Osteocyte (in vitro differentiated cells): ENCODE results near the gene CD300C. TPM values are rescaled to one million over a fixed set of nuclear protein-coding genes. Genes with fewer than 3 reads are reported as not detected.
"Not testable (repeated sequence)": the region's sequence is repeated elsewhere in the genome, so short reads cannot be mapped to it uniquely, and the experiment has no call there.

ENCODE experiments used
- DNase-seq: peaks from one replicate; pipeline ENCODE4 v3.0.0; 2021; ENCODE audit warnings: mixed read lengths; ENCODE audit not compliant: unreplicated experiment; ENCODE audit errors: extremely low spot score
- H3K27ac Mint-ChIP-seq: one replicate; pipeline ENCODE4 v1.8.0; 2021; ENCODE audit warnings: mild to moderate bottlenecking, mixed read lengths; ENCODE audit not compliant: unreplicated experiment
- H3K27me3 Mint-ChIP-seq: one replicate; pipeline ENCODE4 v1.8.0; 2021; ENCODE audit warnings: mixed read lengths; ENCODE audit not compliant: unreplicated experiment
- H3K36me3 Mint-ChIP-seq: one replicate; pipeline ENCODE4 v1.8.0; 2021; ENCODE audit warnings: mixed read lengths; ENCODE audit not compliant: unreplicated experiment
- H3K4me1 Mint-ChIP-seq: one replicate; pipeline ENCODE4 v1.8.0; 2021; ENCODE audit warnings: mixed read lengths; ENCODE audit not compliant: unreplicated experiment
- H3K4me3 Mint-ChIP-seq: one replicate; pipeline ENCODE4 v1.8.0; 2021; ENCODE audit warnings: mild to moderate bottlenecking, moderate library complexity, mixed read lengths; ENCODE audit not compliant: unreplicated experiment
- H3K9me3 Mint-ChIP-seq: one replicate; pipeline ENCODE4 v1.8.0; 2021; ENCODE audit warnings: mixed read lengths; ENCODE audit not compliant: unreplicated experiment
- total RNA-seq: library from RNA; stranded (reverse); gene quantifications from 2 replicates; pipeline ENCODE4 v1.2.1, GENCODE V29; 2021
- TF ChIP-seq, protein P1 (sequence below): fragments of 200-600 bp; sonication (generic); IDR thresholded peaks from 2 replicates; pipeline ENCODE4 v1.5.0; 2021; ENCODE audit warnings: antibody characterized with exemption, mild to moderate bottlenecking, moderate library complexity

CD300C gene
- total RNA-seq, 1 donor from 2014 or later = not detected

DNA sequence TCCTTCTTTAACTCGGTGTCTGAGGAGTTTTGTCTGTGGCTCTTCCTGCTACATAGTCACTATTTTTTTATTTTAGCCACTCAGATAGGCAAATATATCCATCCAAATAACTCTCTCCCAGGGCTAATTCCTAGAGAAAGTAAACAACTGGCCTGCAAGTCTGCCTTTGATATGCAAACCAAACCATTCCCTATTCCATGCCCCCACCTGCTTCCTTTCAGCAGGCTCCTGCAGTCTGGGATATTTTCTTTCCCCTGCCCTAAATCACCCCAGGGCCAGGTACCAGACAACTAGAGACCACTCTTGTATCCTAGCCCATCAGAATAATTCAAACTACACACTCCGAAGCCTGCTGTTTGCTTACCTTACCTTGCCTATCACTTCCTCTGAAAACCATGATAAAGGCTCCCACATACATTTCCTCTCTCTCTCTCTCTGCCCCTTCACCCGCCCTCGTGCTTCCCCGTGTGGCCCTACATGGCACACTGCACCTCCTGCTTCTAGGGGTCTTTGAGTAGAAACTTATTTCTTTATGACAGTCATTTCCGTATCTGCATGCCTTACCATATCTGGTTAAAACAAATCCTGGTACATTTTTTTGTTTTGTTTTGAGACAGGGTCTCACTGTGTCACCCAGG is 13.1 kb upstream of the CD300C start:
- Mint-ChIP-seq H3K4me1 (no peaks in the 10 kb centered on the region), H3K4me3 (no peak overlapping the region), H3K36me3 (no peaks in the 10 kb centered on the region), H3K27me3 (peaks cover 19% of the 10 kb centered on the region), H3K9me3 (peaks cover 5% of the 10 kb centered on the region), H3K27ac (no peak overlapping the region)
- TF ChIP-seq, protein P1, sequence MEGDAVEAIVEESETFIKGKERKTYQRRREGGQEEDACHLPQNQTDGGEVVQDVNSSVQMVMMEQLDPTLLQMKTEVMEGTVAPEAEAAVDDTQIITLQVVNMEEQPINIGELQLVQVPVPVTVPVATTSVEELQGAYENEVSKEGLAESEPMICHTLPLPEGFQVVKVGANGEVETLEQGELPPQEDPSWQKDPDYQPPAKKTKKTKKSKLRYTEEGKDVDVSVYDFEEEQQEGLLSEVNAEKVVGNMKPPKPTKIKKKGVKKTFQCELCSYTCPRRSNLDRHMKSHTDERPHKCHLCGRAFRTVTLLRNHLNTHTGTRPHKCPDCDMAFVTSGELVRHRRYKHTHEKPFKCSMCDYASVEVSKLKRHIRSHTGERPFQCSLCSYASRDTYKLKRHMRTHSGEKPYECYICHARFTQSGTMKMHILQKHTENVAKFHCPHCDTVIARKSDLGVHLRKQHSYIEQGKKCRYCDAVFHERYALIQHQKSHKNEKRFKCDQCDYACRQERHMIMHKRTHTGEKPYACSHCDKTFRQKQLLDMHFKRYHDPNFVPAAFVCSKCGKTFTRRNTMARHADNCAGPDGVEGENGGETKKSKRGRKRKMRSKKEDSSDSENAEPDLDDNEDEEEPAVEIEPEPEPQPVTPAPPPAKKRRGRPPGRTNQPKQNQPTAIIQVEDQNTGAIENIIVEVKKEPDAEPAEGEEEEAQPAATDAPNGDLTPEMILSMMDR = no peak
- DNase-seq = no peak

DNA sequence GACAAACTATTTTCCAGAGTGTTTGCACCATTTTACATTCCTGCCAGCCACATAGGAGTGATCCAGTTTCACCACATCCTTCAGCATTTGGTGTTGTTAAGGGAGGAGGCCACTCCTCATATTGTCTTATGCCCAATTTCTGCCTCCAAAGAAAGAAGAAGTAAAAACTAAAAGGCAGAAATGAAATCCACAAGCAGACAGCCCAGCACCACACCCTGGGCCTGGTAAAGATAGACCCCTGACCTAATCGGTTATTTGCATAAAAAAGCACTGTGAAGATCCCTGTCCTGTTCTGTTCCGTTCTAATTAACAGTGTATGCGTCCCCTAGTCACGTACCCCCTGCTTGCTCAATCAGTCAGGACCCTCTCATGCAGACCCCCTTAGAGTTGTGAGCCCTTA is 12.5 kb upstream of the CD300C start:
- H3K27me3 Mint-ChIP-seq = peaks cover 22% of the 10 kb centered on the region
- not testable (repeated sequence) for H3K4me3 Mint-ChIP-seq, H3K9me3 Mint-ChIP-seq, H3K4me1 Mint-ChIP-seq, DNase-seq, H3K36me3 Mint-ChIP-seq, H3K27ac Mint-ChIP-seq

DNA sequence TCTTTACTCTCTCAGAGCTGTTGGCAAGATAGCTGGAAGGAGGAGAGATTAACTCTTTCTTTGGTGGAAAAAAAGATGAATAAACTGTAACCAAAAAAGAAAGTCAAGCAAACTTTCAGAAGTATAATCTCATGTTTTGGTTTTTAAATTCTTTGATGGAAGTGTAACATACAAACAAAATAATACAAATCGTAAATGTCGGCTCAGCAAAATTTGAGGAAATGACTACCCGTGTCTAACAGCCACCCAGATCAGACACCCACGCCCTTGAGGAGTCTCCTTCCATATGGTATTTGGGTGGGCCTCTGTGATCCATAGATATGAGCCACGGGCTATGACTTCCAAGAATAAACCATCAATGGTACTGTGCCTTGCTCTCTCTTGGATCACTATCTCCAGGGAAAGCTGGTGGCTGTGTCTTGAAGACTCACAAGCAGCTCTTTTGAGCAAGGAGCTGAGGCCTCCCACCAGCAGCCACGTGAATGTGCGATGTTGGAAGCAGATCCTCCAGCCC is 9.6 kb upstream of the CD300C start:
- H3K36me3 Mint-ChIP-seq = no peaks in the 10 kb centered on the region
- H3K27me3 Mint-ChIP-seq = peaks cover 20% of the 10 kb centered on the region
- no peaks in the 10 kb centered on the region for H3K9me3 Mint-ChIP-seq
- no peaks in the 10 kb centered on the region for H3K4me1 Mint-ChIP-seq
- H3K27ac Mint-ChIP-seq = no peak overlapping the region
- no peak overlapping the region for H3K4me3 Mint-ChIP-seq
- DNase-seq = no peak
- TF ChIP-seq, protein P1 = no peak

DNA sequence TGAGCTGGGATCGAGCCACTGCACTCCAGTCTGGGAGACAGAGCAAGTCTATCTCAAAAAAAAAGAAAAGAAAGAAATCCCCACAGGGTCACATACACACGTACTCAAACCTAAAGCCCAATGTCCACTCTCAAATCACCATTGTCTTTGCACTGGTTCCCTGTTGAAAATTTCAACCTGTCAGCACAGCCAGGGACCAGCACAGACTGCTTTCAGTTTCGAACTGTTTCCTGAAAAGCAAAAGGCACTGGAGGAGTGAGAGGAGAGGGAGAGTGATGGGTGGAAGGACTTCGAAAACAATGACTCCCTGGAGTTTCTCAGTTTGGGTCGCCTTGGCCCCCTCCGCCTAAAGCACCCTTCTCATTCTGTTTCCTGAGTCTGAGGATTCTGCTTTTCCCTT is 9.0 kb upstream of the CD300C start:
- Mint-ChIP-seq H3K4me3 (no peak overlapping the region), H3K9me3 (no peaks in the 10 kb centered on the region), H3K27ac (no peak overlapping the region), H3K36me3 (no peaks in the 10 kb centered on the region), H3K4me1 (no peaks in the 10 kb centered on the region), H3K27me3 (peaks cover 20% of the 10 kb centered on the region)
- TF ChIP-seq, protein P1 = no peak
- DNase-seq = no peak

DNA sequence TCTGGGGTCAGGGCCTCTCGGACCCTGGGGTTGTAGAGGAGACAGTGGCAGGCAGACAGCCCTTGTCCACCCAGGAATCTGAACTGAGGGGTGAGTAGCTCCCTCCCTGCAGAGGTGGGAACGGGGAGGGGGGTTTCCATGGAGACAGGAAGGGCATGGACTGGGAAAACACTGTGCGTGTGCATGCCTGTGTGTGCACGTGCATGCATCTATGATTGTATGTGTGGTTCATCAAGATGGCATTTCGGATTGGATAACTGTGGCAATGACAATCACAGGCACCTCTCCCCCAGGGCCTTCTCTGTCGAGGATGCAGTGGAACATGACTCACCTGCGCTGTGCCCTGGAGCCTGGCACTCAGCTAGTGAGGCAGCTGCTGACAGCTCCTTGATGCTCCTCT is 6.1 kb upstream of the CD300C start:
- no peak for DNase-seq
- Mint-ChIP-seq H3K27me3 (peaks cover 17% of the 10 kb centered on the region), H3K27ac (no peak overlapping the region), H3K9me3 (no peaks in the 10 kb centered on the region), H3K4me3 (no peak overlapping the region), H3K36me3 (no peaks in the 10 kb centered on the region), H3K4me1 (no peaks in the 10 kb centered on the region)
- TF ChIP-seq, protein P1 = no peak
